H1 (cell line): Measurements from ENCODE around the gene HIVEP2. TPM values are rescaled to one million over a fixed set of nuclear protein-coding genes. Genes with fewer than 3 reads are reported as not detected.

ENCODE experiments used
- CTCF ChIA-PET: fragments of 300-600 bp; sonication (Branson Sonifier 250); formaldehyde crosslinking; loops from one replicate; lab custom pipeline; 2021; ENCODE audit not compliant: partially characterized antibody; lab: Charles Lee
- POLR2A ChIA-PET: fragments of 300-600 bp; sonication (Branson Sonifier 250); formaldehyde crosslinking; loops from one replicate; lab custom pipeline; 2021; ENCODE audit warnings: inconsistent platforms; ENCODE audit not compliant: partially characterized antibody; lab: Charles Lee
- DNase-seq, 2 experiments: peaks; one replicate each; pipeline versions ENCODE4 v3.0.0 to v3.0.0-alpha.2; 2010 to 2022; ENCODE audit warnings: low spot score in 2 of 2, low read depth in 1 of 2, mixed read lengths in 1 of 2
- FAIRE-seq: peaks from 2 replicates; lab custom pipeline; 2011; peaks lifted over from hg19 to GRCh38; lab: Jason Lieb, UNC
- H2AFZ ChIP-seq: 2 replicates; pipeline ENCODE4 v1.8.1; 2012; ENCODE audit warnings: low read length, inconsistent platforms
- H2AK5ac ChIP-seq: 2 replicates; pipeline ENCODE4 v1.6.1; 2013; ENCODE audit warnings: low read depth, low read length
- H2BK120ac ChIP-seq: replicated peaks from 2 replicates; pipeline ENCODE3; 2013; ENCODE audit warnings: low read depth, low read length, inconsistent platforms
- H2BK12ac ChIP-seq: 2 replicates; pipeline ENCODE4 v1.6.1; 2013; ENCODE audit warnings: low read depth, low read length
- H2BK15ac ChIP-seq: 2 replicates; pipeline ENCODE4 v1.6.1; 2013; ENCODE audit warnings: low read length
- H2BK20ac ChIP-seq: 2 replicates; pipeline ENCODE4 v1.6.1; 2013; ENCODE audit warnings: low read length
- H2BK5ac ChIP-seq: 2 replicates; pipeline ENCODE4 v1.6.1; 2013; ENCODE audit warnings: low read depth, low read length
- H3K14ac ChIP-seq: 2 replicates; pipeline ENCODE4 v1.6.1; 2013; ENCODE audit warnings: inconsistent platforms; ENCODE audit not compliant: insufficient read length
- H3K18ac ChIP-seq: 2 replicates; pipeline ENCODE4 v1.6.1; 2013; ENCODE audit warnings: low read length; ENCODE audit errors: extremely low read depth
- H3K23ac ChIP-seq: 2 replicates; pipeline ENCODE4 v1.6.1; 2013; ENCODE audit warnings: inconsistent platforms; ENCODE audit not compliant: insufficient read length
- H3K23me2 ChIP-seq: 2 replicates; pipeline ENCODE4 v1.6.1; 2013; ENCODE audit warnings: low read depth, low read length
- H3K27ac ChIP-seq: 2 replicates; pipeline ENCODE4 v1.6.1; 2011; ENCODE audit warnings: low read depth, low read length, inconsistent platforms
- H3K27me3 ChIP-seq, 4 experiments: replicated peaks in 1 of 4; 1 replicate in 1 of 4; 2 replicates in 3 of 4; pipeline versions ENCODE4 v1.6.1 to v1.8.1; 2011 to 2013; ENCODE audit warnings: low read length in 3 of 4, mild to moderate bottlenecking in 3 of 4, inconsistent platforms in 2 of 4, mixed read lengths in 2 of 4, moderate library complexity in 1 of 4; ENCODE audit not compliant: control insufficient read depth in 3 of 4, insufficient read depth in 3 of 4; ENCODE audit errors: extremely low read depth in 1 of 4
- H3K36me3 ChIP-seq, 4 experiments: 2 replicates each; pipeline versions ENCODE4 v1.6.1 to v1.8.1; 2011 to 2013; ENCODE audit warnings: mild to moderate bottlenecking in 4 of 4, low read length in 3 of 4, moderate library complexity in 2 of 4, control low read depth in 1 of 4, inconsistent platforms in 1 of 4; ENCODE audit not compliant: insufficient read depth in 4 of 4, control insufficient read depth in 2 of 4
- H3K4ac ChIP-seq: replicated peaks from 2 replicates; pipeline ENCODE3; 2013; ENCODE audit warnings: low read length, low read depth, mixed read lengths, inconsistent platforms; ENCODE audit not compliant: insufficient read length
- H3K4me1 ChIP-seq, 4 experiments: replicated peaks in 1 of 4; 1 replicate in 1 of 4; 2 replicates in 3 of 4; pipeline versions ENCODE4 v1.6.1 to v1.8.1; 2011 to 2013; ENCODE audit warnings: low read length in 3 of 4, inconsistent platforms in 2 of 4, mixed read lengths in 1 of 4; ENCODE audit not compliant: insufficient read depth in 4 of 4, control insufficient read depth in 3 of 4
- H3K4me2 ChIP-seq, 2 experiments: 2 replicates each; pipeline versions ENCODE4 v1.6.1 to v1.8.1; 2011 to 2013; ENCODE audit warnings: low read depth in 2 of 2, low read length in 2 of 2, control low read depth in 1 of 2, inconsistent platforms in 1 of 2, mild to moderate bottlenecking in 1 of 2; ENCODE audit not compliant: insufficient read depth in 1 of 2
- H3K4me3 ChIP-seq, 4 experiments: fragments of 200-600, 300-600 bp in 1 of 4; sonication (generic), shearing (Covaris generic), sonication (Bioruptor Twin) in 1 of 4; 2 replicates each; pipeline versions ENCODE4 v1.5.1 to v1.8.1; 2011 to 2016; ENCODE audit warnings: low read length in 4 of 4, low read depth in 3 of 4, control low read depth in 2 of 4, inconsistent platforms in 2 of 4, mild to moderate bottlenecking in 2 of 4, mixed read lengths in 1 of 4, moderate library complexity in 1 of 4; ENCODE audit not compliant: insufficient read depth in 2 of 4; ENCODE audit errors: extremely low read depth in 1 of 4
- H3K56ac ChIP-seq: replicated peaks from 2 replicates; pipeline ENCODE3; 2013; ENCODE audit warnings: low read depth, mild to moderate bottlenecking, mixed read lengths, low read length, inconsistent platforms; ENCODE audit not compliant: insufficient read length
- H3K79me1 ChIP-seq: 2 replicates; pipeline ENCODE4 v1.6.1; 2013; ENCODE audit warnings: low read depth, low read length, control low read depth
- H3K79me2 ChIP-seq, 2 experiments: 2 replicates each; pipeline versions ENCODE4 v1.6.1 to v1.8.1; 2012 to 2013; ENCODE audit warnings: low read length in 2 of 2, mild to moderate bottlenecking in 2 of 2, inconsistent platforms in 1 of 2; ENCODE audit not compliant: insufficient read depth in 2 of 2, control insufficient read depth in 1 of 2
- H3K9ac ChIP-seq, 4 experiments: replicated peaks in 1 of 4; 1 replicate in 1 of 4; 2 replicates in 3 of 4; pipeline versions ENCODE4 v1.6.1 to v1.8.1; 2011 to 2013; ENCODE audit warnings: low read depth in 3 of 4, low read length in 3 of 4, control low read depth in 2 of 4, mild to moderate bottlenecking in 2 of 4, moderate library complexity in 2 of 4, inconsistent platforms in 1 of 4; ENCODE audit errors: extremely low read depth in 1 of 4
- H3K9me3 ChIP-seq, 2 experiments: 2 replicates each; pipeline versions ENCODE4 v1.6.1 to v1.8.1; 2012 to 2013; ENCODE audit warnings: mild to moderate bottlenecking in 2 of 2, moderate library complexity in 2 of 2, control low read depth in 1 of 2, inconsistent platforms in 1 of 2, low read depth in 1 of 2, low read length in 1 of 2, mixed read lengths in 1 of 2; ENCODE audit not compliant: insufficient read depth in 2 of 2
- H4K20me1 ChIP-seq, 2 experiments: replicated peaks in 1 of 2; 2 replicates each; pipeline versions ENCODE3 to v1.8.1; 2011 to 2013; ENCODE audit warnings: inconsistent platforms in 2 of 2, low read length in 2 of 2, mild to moderate bottlenecking in 1 of 2; ENCODE audit not compliant: insufficient read depth in 2 of 2, control insufficient read depth in 1 of 2
- H4K5ac ChIP-seq: 2 replicates; pipeline ENCODE4 v1.6.1; 2013; ENCODE audit warnings: low read length, low read depth, mixed read lengths, inconsistent platforms; ENCODE audit not compliant: insufficient read length
- H4K8ac ChIP-seq: 2 replicates; pipeline ENCODE4 v1.8.0; 2013; ENCODE audit warnings: mild to moderate bottlenecking, moderate library complexity, low read length, inconsistent platforms; ENCODE audit not compliant: insufficient read depth; ENCODE audit errors: extremely low read depth
- H4K91ac ChIP-seq: replicated peaks from 2 replicates; pipeline ENCODE3; 2013; ENCODE audit warnings: low read length, mixed read lengths, inconsistent platforms; ENCODE audit not compliant: insufficient read length
- CEBPB ChIP-seq: IDR thresholded peaks from 2 replicates; pipeline ENCODE4 v1.6.1; 2012; ENCODE audit warnings: low read depth, low read length
- GABPA ChIP-seq: IDR thresholded peaks from 2 replicates; pipeline ENCODE4 v1.6.1; 2011; ENCODE audit warnings: mild to moderate bottlenecking, low read length, moderate library complexity, borderline replicate concordance; ENCODE audit not compliant: insufficient read depth
- HDAC2 ChIP-seq, 2 experiments: fragments of 300-600 bp in 1 of 2; sonication (generic) in 1 of 2; IDR thresholded peaks; 2 replicates each; pipeline ENCODE4 v1.6.1; 2011 to 2012; ENCODE audit warnings: low read depth in 2 of 2, low read length in 2 of 2, mild to moderate bottlenecking in 2 of 2, moderate library complexity in 2 of 2, borderline replicate concordance in 1 of 2, inconsistent platforms in 1 of 2
- MAX ChIP-seq: IDR thresholded peaks from 2 replicates; pipeline ENCODE4 v1.6.1; 2012; ENCODE audit warnings: inconsistent platforms
- POLR2AphosphoS5 ChIP-seq: IDR thresholded peaks from 2 replicates; pipeline ENCODE4 v1.6.1; 2011; ENCODE audit warnings: low read depth, low read length
- TBP ChIP-seq: IDR thresholded peaks from 2 replicates; pipeline ENCODE4 v1.6.1; 2011; ENCODE audit warnings: low read depth, low read length, improper control_type of control experiment
- WGBS, 2 experiments: shearing (Covaris generic) in 1 of 2; methylation state at CpG; one replicate each; pipeline versions ENCODE4 v1.1.6 to v1.1.7; 2013 to 2015; ENCODE audit warnings: low lambda C conversion rate in 2 of 2, mixed read lengths in 2 of 2, inconsistent platforms in 1 of 2, low coverage in 1 of 2, missing lambda C conversion rate in 1 of 2; ENCODE audit not compliant: insufficient replicate concordance in 2 of 2, insufficient coverage in 1 of 2, insufficient read length in 1 of 2; ENCODE audit errors: extremely low coverage in 1 of 2, missing lambda C conversion rate in 1 of 2; 5-methylcytosine and 5-hydroxymethylcytosine counted together
- polyA plus RNA-seq, 7 experiments: library from polyadenylated mRNA; depleted of rRNA in 3 of 7; stranded (reverse) in 5 of 7; unstranded in 2 of 7; fragments of >200 nt in 5 of 7; fragments of 200-250 nt in 2 of 7; gene quantifications; 1 replicate in 5 of 7; 2 replicates in 1 of 7; 4 replicates in 1 of 7; pipeline versions ENCODE4 v1.2.1 to v1.2.3, GENCODE V29; 2011 to 2013; ENCODE audit warnings: missing spikeins in 2 of 7, mixed read lengths in 2 of 7
- total RNA-seq: library from RNA; stranded (reverse); fragmentation: NEBNext Ultra II Directional; extraction: Animal tissue kit (Norgen Biotek cat#: 25700); gene quantifications from 2 replicates; pipeline ENCODE4 v1.2.1, GENCODE V29; 2021

The HIVEP2 gene
- total and polyA plus RNA-seq, 2 of the 8 experiments (the other 6 are each of a cell fraction or from before 2014, with no cell fraction given), result 2.2 to 6.1 TPM

- H3K79me2 ChIP-seq, result peaks cover 0 to 27% of the 10 kb centered on the region in 2 experiments; a peak in 3 of 4 replicates
- peak overlapping the region; percentile 89 for H2BK5ac ChIP-seq
- H3K18ac ChIP-seq, result peak overlapping the region; percentile 36
- no peaks in the 10 kb centered on the region; a peak in 3 of 7 replicates for H3K4me1 ChIP-seq
- H2BK12ac ChIP-seq, result no peak overlapping the region; the same call in 1 of the 2 replicates
- 3% methylated on average over 14 of the region's 62 CpGs; no CpG with 5 or more reads in 1 of the 2 experiments for WGBS, 2 experiments
- no peaks in the 10 kb centered on the region for H3K9me3 ChIP-seq
- H3K27me3 ChIP-seq, result peaks cover 0 to 4% (median 1%) of the 10 kb centered on the region in 4 experiments; a peak in 2 of 7 replicates
- peaks cover 0 to 4% of the 10 kb centered on the region in 2 experiments for H4K20me1 ChIP-seq
- FAIRE-seq (no peak), DNase-seq (peak; percentile 79 to 94)
- no peaks in the 10 kb centered on the region for H3K79me1 ChIP-seq
- no peak overlapping the region for H2BK15ac ChIP-seq
- H2BK20ac ChIP-seq, result no peak overlapping the region
- H3K56ac ChIP-seq, result peak overlapping the region; percentile 22
- H3K4ac ChIP-seq, result no peak overlapping the region
- no peak overlapping the region for H2BK120ac ChIP-seq
- H3K23ac ChIP-seq, result no peak overlapping the region
- CTCF ChIA-PET, result interaction anchor here (0.6 to 1.2 kb wide), 2 partner anchors 64 to 81 kb away, joined by 3 to 4 read pairs; no protein-coding TSS in a partner anchor
- H4K91ac ChIP-seq, result no peak overlapping the region
- H3K36me3 ChIP-seq, result no peaks in the 10 kb centered on the region
- H3K9ac ChIP-seq, result peak overlapping the region; percentile 60 to 95 (median 80)
- peak overlapping the region; percentile 88 to 92 for H3K4me2 ChIP-seq
- POLR2A ChIA-PET, result interaction anchor here (0.9 to 1.4 kb wide), 7 partner anchors 27 to 335 kb away, joined by 3 to 5 read pairs (median 4); no protein-coding TSS in a partner anchor
- H3K14ac ChIP-seq, result no peak overlapping the region
- H3K4me3 ChIP-seq, result peak overlapping the region; percentile 74 to 98 (median 94)
- no peak overlapping the region; the same call in 1 of the 2 replicates for H2AFZ ChIP-seq
- peak overlapping the region; percentile 86; the same call in 1 of the 2 replicates for H3K27ac ChIP-seq
- H2AK5ac ChIP-seq, result no peak overlapping the region
- H4K5ac ChIP-seq, result peak overlapping the region; percentile 44
- peaks cover 17% of the 10 kb centered on the region for H3K23me2 ChIP-seq
- peak overlapping the region; percentile 97 for H4K8ac ChIP-seq
- TF ChIP-seq HDAC2 (IDR thresholded peaks at IDR 0.05; ENCODE audit: borderline replicate concordance in 1 of 2, low read depth in 2 of 2, low read length in 2 of 2) (peak in 1 of 2 experiments; percentile 27; a peak in 1 of 4 replicates), GABPA (no peak), CEBPB (no peak), MAX (peak; percentile 51; the same call in 1 of the 2 replicates), TBP (no peak; the same call in 1 of the 2 replicates), POLR2AphosphoS5 (peak; percentile 72)
These were observed 1.4 kb upstream of the HIVEP2 start for GRCh38 chr6:142946181-142946923.
